GM23338 (cell line): ENCODE measurements around the gene MAPK14. TPM values are rescaled to one million over a fixed set of nuclear protein-coding genes. Genes with fewer than 3 reads are reported as not detected.

ENCODE experiments used
- ATAC-seq: fragments of 200-7000 bp; cut with Tn5 transposase; 3 replicates; pipeline ENCODE4 v1.9.1; 2020
- DNase-seq: peaks from one replicate; pipeline ENCODE4 v3.0.0-alpha.2; 2015; ENCODE audit warnings: low spot score
- H2AFZ ChIP-seq: fragments of 200-600 bp; sonication (generic); 2 replicates; pipeline ENCODE4 v1.8.0; 2016; ENCODE audit warnings: antibody characterized with exemption, mild to moderate bottlenecking, moderate library complexity
- H3F3A ChIP-seq: fragments of 200-600 bp; sonication (generic); replicated peaks from 2 replicates; pipeline ENCODE4 v1.8.0; 2017; ENCODE audit warnings: antibody characterized with exemption, mixed run types, low read depth
- H3K27ac ChIP-seq: fragments of 200-600 bp; sonication (generic); 2 replicates; pipeline ENCODE4 v1.6.1; 2016; ENCODE audit warnings: low read depth
- H3K27me3 ChIP-seq: fragments of 200-600 bp; sonication (generic); 2 replicates; pipeline ENCODE4 v1.8.0; 2016; ENCODE audit warnings: mild to moderate bottlenecking, mixed run types, moderate library complexity; ENCODE audit not compliant: insufficient read depth
- H3K36me3 ChIP-seq: fragments of 200-600 bp; sonication (generic); 2 replicates; pipeline ENCODE4 v1.8.0; 2016; ENCODE audit warnings: mild to moderate bottlenecking; ENCODE audit not compliant: insufficient read depth
- H3K4me1 ChIP-seq: fragments of 200-600 bp; sonication (generic); 2 replicates; pipeline ENCODE4 v1.8.0; 2016; ENCODE audit warnings: mild to moderate bottlenecking, moderate library complexity; ENCODE audit not compliant: insufficient read depth
- H3K4me2 ChIP-seq: fragments of 200-600 bp; sonication (generic); 2 replicates; pipeline ENCODE4 v1.7.1; 2017; ENCODE audit warnings: mixed run types
- H3K4me3 ChIP-seq: fragments of 200-600 bp; sonication (generic); 2 replicates; pipeline ENCODE4 v1.6.1; 2016; ENCODE audit warnings: mixed run types
- H3K79me2 ChIP-seq: fragments of 200-600 bp; sonication (generic); replicated peaks from 2 replicates; pipeline ENCODE4 v1.8.0; 2017; ENCODE audit warnings: mild to moderate bottlenecking; ENCODE audit not compliant: insufficient read depth
- H3K9me2 ChIP-seq: fragments of 200-600 bp; sonication (generic); 2 replicates; pipeline ENCODE4 v1.8.0; 2017; ENCODE audit not compliant: insufficient read depth
- H4K20me1 ChIP-seq: fragments of 200-600 bp; sonication (generic); replicated peaks from 2 replicates; pipeline ENCODE4 v1.8.0; 2017; ENCODE audit warnings: mild to moderate bottlenecking; ENCODE audit not compliant: insufficient read depth
- H3K27ac Mint-ChIP-seq: 2 replicates; pipeline ENCODE4 v1.8.0; 2020; ENCODE audit warnings: inconsistent platforms, mild to moderate bottlenecking, moderate library complexity, mixed read lengths
- H3K27me3 Mint-ChIP-seq: 3 replicates; pipeline ENCODE4 v1.8.0; 2022; ENCODE audit warnings: low read depth, mild to moderate bottlenecking, moderate library complexity, mixed read lengths, inconsistent platforms; ENCODE audit not compliant: insufficient read depth, poor library complexity
- H3K36me3 Mint-ChIP-seq: 3 replicates; pipeline ENCODE4 v1.8.0; 2021; ENCODE audit warnings: low read depth, mild to moderate bottlenecking, inconsistent platforms, moderate library complexity, mixed read lengths
- H3K4me1 Mint-ChIP-seq: 3 replicates; pipeline ENCODE4 v1.8.0; 2020; ENCODE audit warnings: mild to moderate bottlenecking, inconsistent platforms, mixed read lengths
- H3K4me3 Mint-ChIP-seq: 3 replicates; pipeline ENCODE4 v1.8.0; 2021; ENCODE audit warnings: moderate library complexity, mild to moderate bottlenecking, inconsistent platforms, mixed read lengths
- H3K9me3 Mint-ChIP-seq: 3 replicates; pipeline ENCODE4 v1.8.0; 2020; ENCODE audit warnings: moderate library complexity, mild to moderate bottlenecking, inconsistent platforms, mixed read lengths
- CREB1 ChIP-seq: fragments of 250-450 bp; sonication (Bioruptor Pico); IDR thresholded peaks from 2 replicates; pipeline ENCODE4 v1.5.0; 2020; ENCODE audit warnings: low read depth, mild to moderate bottlenecking, moderate library complexity
- EZH2 ChIP-seq: fragments of 200-600 bp; sonication (generic); IDR thresholded peaks from one replicate; pipeline ENCODE4 v1.8.0; 2017; ENCODE audit warnings: antibody characterized with exemption, mild to moderate bottlenecking, low read depth; ENCODE audit not compliant: unreplicated experiment
- JUNB ChIP-seq: IDR thresholded peaks from one replicate; pipeline ENCODE4 v1.6.1; 2016; ENCODE audit warnings: antibody characterized with exemption; ENCODE audit not compliant: unreplicated experiment
- NANOG ChIP-seq: IDR thresholded peaks from 2 replicates; pipeline ENCODE4 v1.6.1; 2016; ENCODE audit warnings: antibody characterized with exemption, borderline replicate concordance
- POLR2AphosphoS5 ChIP-seq: IDR thresholded peaks from 2 replicates; pipeline ENCODE4 v1.6.1; 2016; ENCODE audit warnings: antibody characterized with exemption, low read depth
- ZNF462 ChIP-seq: fragments of 250-450 bp; sonication (Bioruptor Pico); IDR thresholded peaks from 2 replicates; pipeline ENCODE4 v1.5.0; 2020; ENCODE audit warnings: mild to moderate bottlenecking, moderate library complexity
- polyA plus RNA-seq: library from polyadenylated mRNA; unstranded; fragments of >200 nt; fragmentation: Nextera tagmentation; extraction: Ambion mirVana; gene quantifications from 2 replicates; pipeline ENCODE4 v1.2.1, GENCODE V29; 2016
- total RNA-seq: library from RNA; depleted of rRNA; stranded (reverse); fragments of >200 nt; shearing (Covaris generic); gene quantifications from 2 replicates; pipeline ENCODE4 v1.2.3, GENCODE V29; 2014
- TF ChIP-seq, protein P1 (sequence below): IDR thresholded peaks from one replicate; pipeline ENCODE4 v1.6.1; 2018; ENCODE audit warnings: antibody characterized with exemption; ENCODE audit not compliant: unreplicated experiment

Gene MAPK14
- total and polyA plus RNA-seq, 2 experiments from 2014 or later: 8.8 to 44.5 TPM

GRCh38 chr6:36049582-36049981 lies 22.0 kb downstream of the MAPK14 start:
- peaks cover 20% of the 10 kb centered on the region; the same call in 1 of the 2 replicates for H4K20me1 ChIP-seq
- Mint-ChIP-seq H3K9me3 (no peaks in the 10 kb centered on the region), H3K27me3 (no peaks in the 10 kb centered on the region), H3K27ac (no peak overlapping the region), H3K4me1 (no peaks in the 10 kb centered on the region), H3K36me3 (no peaks in the 10 kb centered on the region), H3K4me3 (no peak overlapping the region)
- peaks cover 65% of the 10 kb centered on the region for H3K79me2 ChIP-seq
- ATAC-seq (no peak), DNase-seq (no peak)
- no peaks in the 10 kb centered on the region; the same call in 1 of the 2 replicates for H3K9me2 ChIP-seq
- no peak overlapping the region for H2AFZ ChIP-seq
- no peak for TF ChIP-seq JUNB
- no peak for TF ChIP-seq EZH2
- TF ChIP-seq NANOG: no peak
- TF ChIP-seq POLR2AphosphoS5: no peak
- TF ChIP-seq CREB1: no peak
- TF ChIP-seq ZNF462 (CRISPR knock-in tag): no peak
- TF ChIP-seq, protein P1, sequence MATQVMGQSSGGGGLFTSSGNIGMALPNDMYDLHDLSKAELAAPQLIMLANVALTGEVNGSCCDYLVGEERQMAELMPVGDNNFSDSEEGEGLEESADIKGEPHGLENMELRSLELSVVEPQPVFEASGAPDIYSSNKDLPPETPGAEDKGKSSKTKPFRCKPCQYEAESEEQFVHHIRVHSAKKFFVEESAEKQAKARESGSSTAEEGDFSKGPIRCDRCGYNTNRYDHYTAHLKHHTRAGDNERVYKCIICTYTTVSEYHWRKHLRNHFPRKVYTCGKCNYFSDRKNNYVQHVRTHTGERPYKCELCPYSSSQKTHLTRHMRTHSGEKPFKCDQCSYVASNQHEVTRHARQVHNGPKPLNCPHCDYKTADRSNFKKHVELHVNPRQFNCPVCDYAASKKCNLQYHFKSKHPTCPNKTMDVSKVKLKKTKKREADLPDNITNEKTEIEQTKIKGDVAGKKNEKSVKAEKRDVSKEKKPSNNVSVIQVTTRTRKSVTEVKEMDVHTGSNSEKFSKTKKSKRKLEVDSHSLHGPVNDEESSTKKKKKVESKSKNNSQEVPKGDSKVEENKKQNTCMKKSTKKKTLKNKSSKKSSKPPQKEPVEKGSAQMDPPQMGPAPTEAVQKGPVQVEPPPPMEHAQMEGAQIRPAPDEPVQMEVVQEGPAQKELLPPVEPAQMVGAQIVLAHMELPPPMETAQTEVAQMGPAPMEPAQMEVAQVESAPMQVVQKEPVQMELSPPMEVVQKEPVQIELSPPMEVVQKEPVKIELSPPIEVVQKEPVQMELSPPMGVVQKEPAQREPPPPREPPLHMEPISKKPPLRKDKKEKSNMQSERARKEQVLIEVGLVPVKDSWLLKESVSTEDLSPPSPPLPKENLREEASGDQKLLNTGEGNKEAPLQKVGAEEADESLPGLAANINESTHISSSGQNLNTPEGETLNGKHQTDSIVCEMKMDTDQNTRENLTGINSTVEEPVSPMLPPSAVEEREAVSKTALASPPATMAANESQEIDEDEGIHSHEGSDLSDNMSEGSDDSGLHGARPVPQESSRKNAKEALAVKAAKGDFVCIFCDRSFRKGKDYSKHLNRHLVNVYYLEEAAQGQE: no peak
- 0 out of 2 replicates have a peak, but pooled peaks cover 3% of the 10 kb centered on the region for H3F3A ChIP-seq
- H3K4me2 ChIP-seq: no peak overlapping the region
- no peak overlapping the region for H3K27ac ChIP-seq
- H3K4me1 ChIP-seq: no peaks in the 10 kb centered on the region
- H3K36me3 ChIP-seq: no peaks in the 10 kb centered on the region
- H3K27me3 ChIP-seq: no peaks in the 10 kb centered on the region
- H3K4me3 ChIP-seq: no peak overlapping the region
